GM10266 (cell line): ENCODE data around the gene ZDHHC14.

ENCODE experiments used
- DNase-seq: peaks from one replicate; pipeline ENCODE4 v3.0.0; 2012; ENCODE audit errors: extremely low spot score
- TF ChIP-seq, protein P1 (sequence below): IDR thresholded peaks from 2 replicates; pipeline ENCODE4 v1.5.1; 2012; ENCODE audit warnings: mild to moderate bottlenecking, low read depth; ENCODE audit not compliant: control insufficient read depth, insufficient read depth; ENCODE audit errors: missing control alignments

Gene ZDHHC14

DNA sequence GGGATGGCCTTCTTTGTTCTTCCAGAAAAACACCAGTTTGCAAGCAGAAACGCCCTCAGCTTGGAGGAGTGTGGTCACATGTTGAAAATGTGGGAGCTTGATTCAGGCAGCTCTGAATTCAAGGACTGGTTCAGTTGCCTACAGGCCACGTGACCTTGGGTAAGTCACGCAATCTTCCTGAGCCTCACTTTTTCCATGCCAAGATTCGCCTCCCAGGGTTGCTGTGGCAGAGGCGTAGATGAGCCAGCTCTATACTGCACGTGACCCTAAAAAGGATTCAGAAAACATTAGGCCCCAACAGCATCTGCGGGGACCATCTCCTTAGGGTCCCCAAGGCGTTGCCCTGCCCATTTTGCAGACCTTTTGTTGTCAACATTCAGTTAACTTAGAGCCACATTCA, 330.1 kb downstream of the ZDHHC14 start:
- TF ChIP-seq, protein P1, sequence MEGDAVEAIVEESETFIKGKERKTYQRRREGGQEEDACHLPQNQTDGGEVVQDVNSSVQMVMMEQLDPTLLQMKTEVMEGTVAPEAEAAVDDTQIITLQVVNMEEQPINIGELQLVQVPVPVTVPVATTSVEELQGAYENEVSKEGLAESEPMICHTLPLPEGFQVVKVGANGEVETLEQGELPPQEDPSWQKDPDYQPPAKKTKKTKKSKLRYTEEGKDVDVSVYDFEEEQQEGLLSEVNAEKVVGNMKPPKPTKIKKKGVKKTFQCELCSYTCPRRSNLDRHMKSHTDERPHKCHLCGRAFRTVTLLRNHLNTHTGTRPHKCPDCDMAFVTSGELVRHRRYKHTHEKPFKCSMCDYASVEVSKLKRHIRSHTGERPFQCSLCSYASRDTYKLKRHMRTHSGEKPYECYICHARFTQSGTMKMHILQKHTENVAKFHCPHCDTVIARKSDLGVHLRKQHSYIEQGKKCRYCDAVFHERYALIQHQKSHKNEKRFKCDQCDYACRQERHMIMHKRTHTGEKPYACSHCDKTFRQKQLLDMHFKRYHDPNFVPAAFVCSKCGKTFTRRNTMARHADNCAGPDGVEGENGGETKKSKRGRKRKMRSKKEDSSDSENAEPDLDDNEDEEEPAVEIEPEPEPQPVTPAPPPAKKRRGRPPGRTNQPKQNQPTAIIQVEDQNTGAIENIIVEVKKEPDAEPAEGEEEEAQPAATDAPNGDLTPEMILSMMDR, result no peak
- DNase-seq, result no peak

DNA sequence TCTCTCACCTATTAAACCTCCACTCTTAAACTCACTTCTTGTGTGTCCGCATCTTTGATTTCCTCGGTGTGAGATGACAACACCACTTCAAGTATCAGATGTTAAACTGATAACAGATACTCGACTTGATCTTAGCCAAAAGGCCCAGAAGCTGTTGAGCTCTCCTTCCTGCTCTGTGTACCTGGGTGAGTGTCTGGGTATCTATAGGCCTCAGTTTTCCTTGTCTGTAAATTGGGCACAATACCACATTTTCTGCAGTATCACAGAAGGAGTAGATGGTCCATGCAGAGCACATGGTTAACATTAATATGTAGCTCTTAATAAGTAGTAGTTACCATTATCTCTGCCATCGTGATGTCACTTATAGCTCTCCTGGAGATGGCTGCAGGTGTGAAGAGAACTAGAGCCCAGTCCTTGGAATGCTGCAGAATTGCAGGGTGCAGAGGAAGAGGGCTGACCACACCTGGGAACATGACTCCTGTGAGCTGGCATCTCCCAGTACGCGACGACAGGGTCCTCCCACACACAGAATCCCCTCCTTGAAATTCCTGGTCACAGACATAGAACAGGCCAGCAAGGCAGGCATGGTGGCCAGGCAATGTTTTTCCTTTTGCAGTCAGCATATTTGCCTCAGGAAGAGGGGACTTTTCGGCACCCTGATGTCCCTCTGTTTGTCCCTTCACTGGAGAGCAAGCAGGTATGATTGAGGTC, 331.8 kb downstream of the ZDHHC14 start:
- DNase-seq, result no peak
- TF ChIP-seq, protein P1, result no peak

- no peak for DNase-seq
- TF ChIP-seq, protein P1, result no peak
Measured at GRCh38 chr6:157713451-157714152, 332.6 kb downstream of the ZDHHC14 start.

DNA sequence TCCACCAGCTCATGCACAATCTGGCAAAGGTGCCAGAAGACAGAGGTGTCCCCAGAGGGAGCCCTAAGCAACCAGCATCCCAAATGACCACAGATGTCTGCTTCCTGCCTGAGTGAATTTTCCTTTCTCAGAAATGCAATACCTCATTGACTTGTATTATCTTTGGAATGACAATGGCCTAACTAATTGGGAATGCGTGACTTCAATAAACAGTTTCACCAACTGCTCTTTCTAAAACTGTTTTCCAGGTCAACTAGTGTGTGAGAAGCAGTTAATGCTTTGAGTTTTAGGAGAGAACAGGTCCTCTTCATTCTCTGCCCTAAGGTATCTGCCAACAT, 333.1 kb downstream of the ZDHHC14 start:
- TF ChIP-seq, protein P1, result no peak
- DNase-seq, result no peak

DNA sequence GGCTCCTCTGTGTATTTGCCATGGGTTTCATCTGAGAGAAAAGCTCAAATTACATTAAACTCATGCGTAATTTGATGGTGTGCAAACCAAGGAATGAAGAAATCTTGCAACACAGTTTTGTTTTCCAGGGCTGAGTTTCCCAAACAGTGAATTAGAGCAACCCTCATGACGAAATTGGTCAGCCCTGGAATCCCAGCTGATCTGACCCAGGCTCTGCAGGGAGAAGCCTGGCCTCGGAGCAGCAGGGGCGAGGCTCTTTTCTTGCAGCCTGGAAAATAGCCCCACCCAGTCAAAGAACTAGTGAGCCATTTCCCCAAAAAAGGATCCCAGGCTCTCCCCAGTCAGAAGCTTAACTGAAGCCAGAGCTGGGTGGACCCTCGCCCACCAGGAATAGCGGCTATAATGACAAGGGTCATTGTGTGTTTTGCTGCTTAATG, 334.8 kb downstream of the ZDHHC14 start:
- DNase-seq, result no peak
- TF ChIP-seq, protein P1, result no peak

DNA sequence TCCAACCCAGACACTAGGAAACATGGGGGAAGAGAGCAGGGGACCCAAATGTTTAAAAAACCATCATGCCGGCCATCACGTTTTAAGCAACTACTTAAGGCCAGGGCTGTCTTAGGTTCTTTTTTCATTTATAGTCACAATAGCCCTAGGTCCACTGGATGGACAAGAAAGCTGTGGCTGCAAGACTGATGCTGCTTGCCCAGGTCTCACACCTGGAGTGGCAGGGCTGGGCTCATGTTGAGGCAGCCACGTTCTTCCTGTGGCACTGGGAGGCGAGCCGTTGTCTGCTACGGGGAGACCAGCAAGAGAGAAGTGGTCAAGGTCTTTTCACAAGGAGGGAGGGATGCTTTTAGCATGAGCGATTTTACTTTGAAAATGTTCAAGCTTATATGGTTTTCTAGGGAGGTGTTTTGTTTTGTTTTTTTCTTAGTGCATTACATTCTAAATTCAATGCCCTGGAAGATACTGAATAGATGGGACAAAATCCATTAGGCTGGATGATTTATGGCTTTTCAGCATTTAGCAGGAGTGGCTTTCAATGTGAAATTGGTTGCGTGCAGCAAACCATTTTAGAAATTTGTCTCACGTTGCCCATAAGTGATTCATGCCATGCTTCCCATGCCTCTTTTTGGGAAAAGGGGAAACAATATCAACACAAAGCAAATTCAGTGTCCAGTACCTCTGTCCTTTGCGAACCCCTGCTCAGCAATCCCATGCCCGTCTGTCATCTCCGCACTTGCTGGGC, 335.4 kb downstream of the ZDHHC14 start:
- no peak for DNase-seq

More for the DNA sequence above, 335.4 kb downstream of the ZDHHC14 start:
- TF ChIP-seq, protein P1, result no peak
